Measurements from ENCODE around the gene MAPKAPK2. TPM values are rescaled to one million over a fixed set of nuclear protein-coding genes. Genes with fewer than 3 reads are reported as not detected.
A peak's percentile ranks its signal among the peaks of the same experiment; 100 is the strongest.

MAPKAPK2 gene
- total and polyA plus RNA-seq, 2 donors, result 36.4 to 72.3 TPM

GRCh38 chr1:206663832-206664652 lies 20.7 kb upstream of the MAPKAPK2 start:
- H3K4me1 ChIP-seq (ENCODE audit: control insufficient read depth in 2 of 2, insufficient read depth in 2 of 2, low read length in 2 of 2), result peaks cover 5 to 38% of the 10 kb centered on the region in 2 donors
- DNase-seq (ENCODE audit: low read depth in 6 of 9, low spot score in 9 of 9), result peak; percentile 43 to 88 (median 77)
- peaks cover 3 to 11% of the 10 kb centered on the region in 2 donors for H3K27me3 ChIP-seq (ENCODE audit: control insufficient read depth in 2 of 2, insufficient read depth in 1 of 2, low read length in 1 of 2)
- no peak overlapping the region for H3K27ac ChIP-seq (ENCODE audit: low read depth in 1 of 2, low read length in 1 of 2)
- WGBS, result 7% methylated on average over 20 of the region's 20 CpGs
- H3K4me3 ChIP-seq (ENCODE audit: low read length in 2 of 2), result no peak overlapping the region
- H3K9me3 ChIP-seq (ENCODE audit: control insufficient read depth in 2 of 2, insufficient read depth in 1 of 2, low read length in 1 of 2), result peaks cover 0 to 2% of the 10 kb centered on the region in 2 donors
- no peaks in the 10 kb centered on the region for H3K36me3 ChIP-seq (ENCODE audit: control insufficient read depth in 2 of 2, insufficient read depth in 2 of 2, low read length in 1 of 2)

- Histone ChIP-seq H3K27ac (ENCODE audit: low read depth in 1 of 2, low read length in 1 of 2) (no peak overlapping the region), H3K27me3 (ENCODE audit: control insufficient read depth in 2 of 2, insufficient read depth in 1 of 2, low read length in 1 of 2) (peaks cover 3 to 11% of the 10 kb centered on the region in 2 donors), H3K9me3 (ENCODE audit: control insufficient read depth in 2 of 2, insufficient read depth in 1 of 2, low read length in 1 of 2) (peaks cover 0 to 2% of the 10 kb centered on the region in 2 donors), H3K4me3 (ENCODE audit: low read length in 2 of 2) (no peak overlapping the region), H3K36me3 (ENCODE audit: control insufficient read depth in 2 of 2, insufficient read depth in 2 of 2, low read length in 1 of 2) (no peaks in the 10 kb centered on the region), H3K4me1 (ENCODE audit: control insufficient read depth in 2 of 2, insufficient read depth in 2 of 2, low read length in 2 of 2) (peaks cover 3 to 31% of the 10 kb centered on the region in 2 donors)
- 82% methylated on average over 6 of the region's 6 CpGs for WGBS
- no peak for DNase-seq (ENCODE audit: low read depth in 6 of 9, low spot score in 9 of 9)
Measured at GRCh38 chr1:206664740-206665139, 20.0 kb upstream of the MAPKAPK2 start.

- peaks cover 0 to 24% of the 10 kb centered on the region in 2 donors for H3K4me1 ChIP-seq (ENCODE audit: control insufficient read depth in 2 of 2, insufficient read depth in 2 of 2, low read length in 2 of 2)
- H3K36me3 ChIP-seq (ENCODE audit: control insufficient read depth in 2 of 2, insufficient read depth in 2 of 2, low read length in 1 of 2), result no peaks in the 10 kb centered on the region
- no peak overlapping the region for H3K27ac ChIP-seq (ENCODE audit: low read depth in 1 of 2, low read length in 1 of 2)
- H3K4me3 ChIP-seq (ENCODE audit: low read length in 2 of 2), result no peak overlapping the region
- 98% methylated on average over 3 of the region's 3 CpGs for WGBS
- no peaks in the 10 kb centered on the region for H3K9me3 ChIP-seq (ENCODE audit: control insufficient read depth in 2 of 2, insufficient read depth in 1 of 2, low read length in 1 of 2)
- H3K27me3 ChIP-seq (ENCODE audit: control insufficient read depth in 2 of 2, insufficient read depth in 1 of 2, low read length in 1 of 2), result peaks cover 3 to 11% of the 10 kb centered on the region in 2 donors
- no peak for DNase-seq (ENCODE audit: low read depth in 6 of 9, low spot score in 9 of 9)
Measured at GRCh38 chr1:206666031-206666561, 18.6 kb upstream of the MAPKAPK2 start.

- Histone ChIP-seq H3K4me3 (ENCODE audit: low read length in 2 of 2) (no peak overlapping the region), H3K27ac (ENCODE audit: low read depth in 1 of 2, low read length in 1 of 2) (no peak overlapping the region), H3K9me3 (ENCODE audit: control insufficient read depth in 2 of 2, insufficient read depth in 1 of 2, low read length in 1 of 2) (no peaks in the 10 kb centered on the region), H3K36me3 (ENCODE audit: control insufficient read depth in 2 of 2, insufficient read depth in 2 of 2, low read length in 1 of 2) (no peaks in the 10 kb centered on the region), H3K27me3 (ENCODE audit: control insufficient read depth in 2 of 2, insufficient read depth in 1 of 2, low read length in 1 of 2) (peaks cover 3 to 11% of the 10 kb centered on the region in 2 donors), H3K4me1 (ENCODE audit: control insufficient read depth in 2 of 2, insufficient read depth in 2 of 2, low read length in 2 of 2) (peaks cover 0 to 30% of the 10 kb centered on the region in 2 donors)
- DNase-seq (ENCODE audit: low read depth in 6 of 9, low spot score in 9 of 9), result no peak
- 96% methylated on average over 5 of the region's 5 CpGs for WGBS
Measured at GRCh38 chr1:206666954-206667665, 17.6 kb upstream of the MAPKAPK2 start.

- H3K36me3 ChIP-seq (ENCODE audit: control insufficient read depth in 2 of 2, insufficient read depth in 2 of 2, low read length in 1 of 2), result no peaks in the 10 kb centered on the region
- 6% methylated on average over 2 of the region's 2 CpGs for WGBS
- no peaks in the 10 kb centered on the region for H3K9me3 ChIP-seq (ENCODE audit: control insufficient read depth in 2 of 2, insufficient read depth in 1 of 2, low read length in 1 of 2)
- no peak overlapping the region for H3K27ac ChIP-seq (ENCODE audit: low read depth in 1 of 2, low read length in 1 of 2)
- H3K27me3 ChIP-seq (ENCODE audit: control insufficient read depth in 2 of 2, insufficient read depth in 1 of 2, low read length in 1 of 2), result peaks cover under 1 to 8% of the 10 kb centered on the region in 2 donors
- peaks cover 0 to 36% of the 10 kb centered on the region in 2 donors for H3K4me1 ChIP-seq (ENCODE audit: control insufficient read depth in 2 of 2, insufficient read depth in 2 of 2, low read length in 2 of 2)
- no peak overlapping the region for H3K4me3 ChIP-seq (ENCODE audit: low read length in 2 of 2)
- DNase-seq (ENCODE audit: low read depth in 6 of 9, low spot score in 9 of 9), result no peak
Measured at GRCh38 chr1:206668351-206668750, 16.4 kb upstream of the MAPKAPK2 start.

GRCh38 chr1:206668874-206669410 lies 15.8 kb upstream of the MAPKAPK2 start:
- Histone ChIP-seq H3K4me3 (ENCODE audit: low read length in 2 of 2) (no peak overlapping the region), H3K27ac (ENCODE audit: low read depth in 1 of 2, low read length in 1 of 2) (no peak overlapping the region), H3K9me3 (ENCODE audit: control insufficient read depth in 2 of 2, insufficient read depth in 1 of 2, low read length in 1 of 2) (no peaks in the 10 kb centered on the region), H3K27me3 (ENCODE audit: control insufficient read depth in 2 of 2, insufficient read depth in 1 of 2, low read length in 1 of 2) (peaks cover 0 to 2% of the 10 kb centered on the region in 2 donors), H3K4me1 (ENCODE audit: control insufficient read depth in 2 of 2, insufficient read depth in 2 of 2, low read length in 2 of 2) (peaks cover 0 to 35% of the 10 kb centered on the region in 2 donors), H3K36me3 (ENCODE audit: control insufficient read depth in 2 of 2, insufficient read depth in 2 of 2, low read length in 1 of 2) (no peaks in the 10 kb centered on the region)
- DNase-seq (ENCODE audit: low read depth in 6 of 9, low spot score in 9 of 9), result no peak
- WGBS, result 88% methylated on average over 6 of the region's 6 CpGs

GRCh38 chr1:206672011-206672688 lies 12.6 kb upstream of the MAPKAPK2 start:
- Histone ChIP-seq H3K27me3 (ENCODE audit: control insufficient read depth in 2 of 2, insufficient read depth in 1 of 2, low read length in 1 of 2) (no peaks in the 10 kb centered on the region), H3K4me1 (ENCODE audit: control insufficient read depth in 2 of 2, insufficient read depth in 2 of 2, low read length in 2 of 2) (peaks cover 4 to 58% of the 10 kb centered on the region in 2 donors), H3K36me3 (ENCODE audit: control insufficient read depth in 2 of 2, insufficient read depth in 2 of 2, low read length in 1 of 2) (no peaks in the 10 kb centered on the region), H3K27ac (ENCODE audit: low read depth in 1 of 2, low read length in 1 of 2) (peak overlapping the region in 1 of 2 donors; percentile 84), H3K4me3 (ENCODE audit: low read length in 2 of 2) (no peak overlapping the region), H3K9me3 (ENCODE audit: control insufficient read depth in 2 of 2, insufficient read depth in 1 of 2, low read length in 1 of 2) (no peaks in the 10 kb centered on the region)
- no peak for DNase-seq (ENCODE audit: low read depth in 6 of 9, low spot score in 9 of 9)
- 57% methylated on average over 8 of the region's 8 CpGs for WGBS

- no peak for DNase-seq (ENCODE audit: low read depth in 6 of 9, low spot score in 9 of 9)
- Histone ChIP-seq H3K9me3 (ENCODE audit: control insufficient read depth in 2 of 2, insufficient read depth in 1 of 2, low read length in 1 of 2) (no peaks in the 10 kb centered on the region), H3K36me3 (ENCODE audit: control insufficient read depth in 2 of 2, insufficient read depth in 2 of 2, low read length in 1 of 2) (no peaks in the 10 kb centered on the region), H3K4me1 (ENCODE audit: control insufficient read depth in 2 of 2, insufficient read depth in 2 of 2, low read length in 2 of 2) (peaks cover 4 to 63% of the 10 kb centered on the region in 2 donors), H3K27me3 (ENCODE audit: control insufficient read depth in 2 of 2, insufficient read depth in 1 of 2, low read length in 1 of 2) (no peaks in the 10 kb centered on the region), H3K27ac (ENCODE audit: low read depth in 1 of 2, low read length in 1 of 2) (peak overlapping the region in 1 of 2 donors; percentile 84), H3K4me3 (ENCODE audit: low read length in 2 of 2) (no peak overlapping the region)
- WGBS, result 61% methylated on average over 6 of the region's 6 CpGs
Measured at GRCh38 chr1:206672844-206673758, 11.6 kb upstream of the MAPKAPK2 start.

All from thymus (tissue), 11 donors.